CD4-positive, CD25-positive, alpha-beta regulatory T cell (primary cell): ENCODE results near the gene SORL1. TPM values are rescaled to one million over a fixed set of nuclear protein-coding genes. Genes with fewer than 3 reads are reported as not detected.
A peak's percentile ranks its signal among the peaks of the same experiment; 100 is the strongest.
"Not testable (repeated sequence)": the region's sequence is repeated elsewhere in the genome, so short reads cannot be mapped to it uniquely, and the experiment has no call there.

Experiments used
- ATAC-seq, 2 donors: fragments of 150-1000 bp; cut with Tn5 transposase; one replicate each; pipeline ENCODE4 v1.10.0; 2021; ENCODE audit warnings: low read depth in 2 of 2, moderate number of reproducible peaks in 2 of 2, moderate library complexity in 1 of 2
- DNase-seq, 3 donors: peaks; one replicate each; pipeline versions ENCODE4 v3.0.0 to v3.0.0-alpha.2; 2012 to 2022; ENCODE audit warnings: mixed read lengths in 1 of 3
- H3K27ac ChIP-seq: one replicate; pipeline ENCODE4 v1.7.0; 2013; ENCODE audit warnings: mild to moderate bottlenecking, low read length; ENCODE audit not compliant: insufficient read depth, poor library complexity, severe bottlenecking
- H3K27me3 ChIP-seq: one replicate; pipeline ENCODE4 v1.7.0; 2013; ENCODE audit warnings: low read length; ENCODE audit not compliant: control insufficient read depth, insufficient read depth
- H3K36me3 ChIP-seq: one replicate; pipeline ENCODE4 v1.7.0; 2013; ENCODE audit warnings: mild to moderate bottlenecking, low read length, moderate library complexity; ENCODE audit not compliant: control insufficient read depth, insufficient read depth
- H3K4me1 ChIP-seq: 2 replicates; pipeline ENCODE4 v1.7.0; 2013; ENCODE audit warnings: mild to moderate bottlenecking, low read length; ENCODE audit not compliant: insufficient read depth, control insufficient read depth, poor library complexity, severe bottlenecking
- H3K4me3 ChIP-seq: one replicate; pipeline ENCODE4 v1.7.0; 2013; ENCODE audit warnings: low read depth, mild to moderate bottlenecking, low read length, moderate library complexity
- H3K9me3 ChIP-seq, 2 experiments: 1 replicate in 1 of 2; 2 replicates in 1 of 2; pipeline ENCODE4 v1.7.0; 2013; ENCODE audit warnings: low read length in 2 of 2, mild to moderate bottlenecking in 1 of 2, moderate library complexity in 1 of 2; ENCODE audit not compliant: control insufficient read depth in 2 of 2
- H3K27ac Mint-ChIP-seq, 3 donors: one replicate each; pipeline ENCODE4 v1.8.0; 2020 to 2022; ENCODE audit warnings: mild to moderate bottlenecking in 3 of 3, mixed read lengths in 3 of 3, moderate library complexity in 2 of 3
- H3K27me3 Mint-ChIP-seq: one replicate; pipeline ENCODE4 v1.8.0; 2022; ENCODE audit warnings: mild to moderate bottlenecking, mixed read lengths
- H3K36me3 Mint-ChIP-seq: one replicate; pipeline ENCODE4 v1.8.0; 2020; ENCODE audit warnings: mixed read lengths
- H3K4me1 Mint-ChIP-seq, 4 donors: one replicate each; pipeline ENCODE4 v1.8.0; 2020 to 2022; ENCODE audit warnings: mixed read lengths in 4 of 4, mild to moderate bottlenecking in 1 of 4
- H3K4me3 Mint-ChIP-seq, 4 donors: one replicate each; pipeline ENCODE4 v1.8.0; 2020 to 2022; ENCODE audit warnings: mild to moderate bottlenecking in 4 of 4, mixed read lengths in 4 of 4, moderate library complexity in 3 of 4
- H3K9me3 Mint-ChIP-seq, 7 donors: one replicate each; pipeline ENCODE4 v1.8.0; 2020 to 2022; ENCODE audit warnings: mixed read lengths in 7 of 7, mild to moderate bottlenecking in 3 of 7, moderate library complexity in 2 of 7
- polyA plus RNA-seq, 4 donors: library from polyadenylated mRNA; unstranded; fragments of 300-500 nt; fragmentation: Illumina TruSeq; gene quantifications; one replicate each; pipeline ENCODE4 v1.2.3, GENCODE V29; 2021
- total RNA-seq: library from RNA; stranded (reverse); gene quantifications from one replicate; pipeline ENCODE4 v1.2.3, GENCODE V29; 2022

SORL1 gene
- 441 TPM for total RNA-seq
- 100 to 1,000 TPM; 143 to 169 (median 162) TPM for polyA plus RNA-seq

- Histone ChIP-seq H3K4me3 (peak within 1 kb of the TSS; percentile 99), H3K27me3 (no peaks in the 10 kb centered on the region), H3K36me3 (peaks cover 8% of the 10 kb centered on the region), H3K9me3 (no peaks in the 10 kb centered on the region), H3K4me1 (peaks cover 79% of the 10 kb centered on the region), H3K27ac (peak within 1 kb of the TSS; percentile 81)
- H3K36me3 Mint-ChIP-seq: peaks cover 42% of the 10 kb centered on the region
- DNase-seq: peak; percentile 56 to 78 (median 70)
- peaks cover 0 to 4% (median 0%) of the 10 kb centered on the region in 7 donors for H3K9me3 Mint-ChIP-seq
- H3K4me1 Mint-ChIP-seq: peaks cover 26 to 82% (median 69%) of the 10 kb centered on the region in 4 donors
- no peaks in the 10 kb centered on the region for H3K27me3 Mint-ChIP-seq
- ATAC-seq: peak; percentile 60 to 65
- H3K27ac Mint-ChIP-seq: peak within 1 kb of the TSS; percentile 96 to 100 (median 96)
- peak within 1 kb of the TSS; percentile 97 to 100 (median 100) for H3K4me3 Mint-ChIP-seq
These were observed at the start of gene SORL1 for GRCh38 chr11:121451986-121452608. TSS of gene SORL1 (plus strand) at chr11:121452314. CDS start at chr11:121452332, 18 bp downstream.

- H3K4me3 Mint-ChIP-seq: no peak overlapping the region
- Histone ChIP-seq H3K4me1 (no peaks in the 10 kb centered on the region), H3K27me3 (no peaks in the 10 kb centered on the region), H3K4me3 (no peak overlapping the region), H3K9me3 (no peaks in the 10 kb centered on the region), H3K27ac (no peak overlapping the region), H3K36me3 (no peaks in the 10 kb centered on the region)
- ATAC-seq (no peak), DNase-seq (no peak)
- H3K36me3 Mint-ChIP-seq: peaks cover 4% of the 10 kb centered on the region
- H3K27ac Mint-ChIP-seq: no peak overlapping the region
- no peaks in the 10 kb centered on the region for H3K4me1 Mint-ChIP-seq
- H3K9me3 Mint-ChIP-seq: peaks cover 0 to 13% (median 0%) of the 10 kb centered on the region in 7 donors
- H3K27me3 Mint-ChIP-seq: peaks cover 4% of the 10 kb centered on the region
These were observed 46.5 kb upstream of the SORL1 start for GRCh38 chr11:121405646-121406045.

GRCh38 chr11:121406291-121406690 is 45.8 kb upstream of the SORL1 start:
- H3K27ac ChIP-seq: no peak overlapping the region
- peaks cover 4% of the 10 kb centered on the region for H3K36me3 Mint-ChIP-seq
- H3K27me3 ChIP-seq: no peaks in the 10 kb centered on the region
- H3K4me1 Mint-ChIP-seq: no peaks in the 10 kb centered on the region
- ATAC-seq (no peak), DNase-seq (no peak)
- H3K4me3 ChIP-seq: no peak overlapping the region
- no peaks in the 10 kb centered on the region for H3K36me3 ChIP-seq
- H3K27me3 Mint-ChIP-seq: peaks cover 4% of the 10 kb centered on the region
- no peaks in the 10 kb centered on the region for H3K4me1 ChIP-seq
- H3K27ac Mint-ChIP-seq: no peak overlapping the region
- no peak overlapping the region for H3K4me3 Mint-ChIP-seq
- H3K9me3 Mint-ChIP-seq: peaks cover 0 to 9% (median 0%) of the 10 kb centered on the region in 7 donors
- no peaks in the 10 kb centered on the region for H3K9me3 ChIP-seq

- Histone ChIP-seq H3K9me3 (no peaks in the 10 kb centered on the region), H3K36me3 (no peaks in the 10 kb centered on the region), H3K27me3 (no peaks in the 10 kb centered on the region), H3K4me3 (no peak overlapping the region), H3K4me1 (no peaks in the 10 kb centered on the region), H3K27ac (no peak overlapping the region)
- Mint-ChIP-seq H3K4me3 (no peak overlapping the region), H3K27ac (no peak overlapping the region), H3K9me3 (peaks cover 0 to 4% (median 0%) of the 10 kb centered on the region in 7 donors), H3K27me3 (no peaks in the 10 kb centered on the region), H3K36me3 (no peaks in the 10 kb centered on the region), H3K4me1 (peaks cover 0 to 6% (median 3%) of the 10 kb centered on the region in 4 donors)
- DNase-seq (no peak), ATAC-seq (no peak)
These were observed 43.3 kb upstream of the SORL1 start for GRCh38 chr11:121408830-121409229.

DNA sequence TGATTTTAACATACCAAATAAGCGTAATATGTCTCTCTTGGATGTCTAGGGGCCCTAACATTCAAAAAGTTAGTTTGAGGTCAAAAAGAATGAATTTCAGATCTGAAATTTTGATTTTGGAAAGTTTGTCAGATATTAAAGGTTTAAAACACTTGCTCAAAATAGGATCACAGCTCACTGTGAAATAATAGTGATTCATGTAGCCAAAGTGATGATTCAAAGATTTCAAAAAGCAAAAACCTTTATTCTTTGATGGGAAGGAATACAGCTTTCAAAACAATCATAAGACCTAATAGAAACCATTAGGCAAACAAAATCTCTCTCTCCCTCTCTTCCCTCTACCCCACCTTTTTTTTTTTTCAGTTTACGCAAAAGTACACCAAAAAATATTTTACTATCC is 42.1 kb upstream of the SORL1 start:
- H3K27ac Mint-ChIP-seq, H3K27ac ChIP-seq, H3K27me3 Mint-ChIP-seq, H3K4me1 Mint-ChIP-seq, H3K4me1 ChIP-seq, H3K4me3 ChIP-seq, H3K27me3 ChIP-seq, H3K9me3 Mint-ChIP-seq, DNase-seq, H3K36me3 ChIP-seq, H3K9me3 ChIP-seq, H3K36me3 Mint-ChIP-seq, H3K4me3 Mint-ChIP-seq, ATAC-seq: not testable (repeated sequence)

DNA sequence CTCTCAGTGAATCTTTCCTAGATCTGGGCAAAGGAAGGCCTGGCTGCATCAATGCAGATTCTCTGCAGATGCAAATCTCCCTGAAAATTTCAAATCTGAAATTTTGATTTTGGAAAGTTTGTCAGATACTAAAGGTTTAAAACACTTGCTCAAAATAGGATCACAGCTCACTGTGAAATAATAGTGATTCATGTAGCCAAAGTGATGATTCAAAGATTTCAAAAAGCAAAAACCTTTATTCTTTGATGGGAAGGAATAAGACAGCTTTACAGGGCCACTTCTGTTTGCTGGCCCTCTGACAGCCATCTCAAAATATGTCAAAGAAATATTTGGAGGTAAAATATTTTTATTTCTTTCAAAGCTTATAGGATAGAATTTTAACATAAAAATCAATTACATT is 40.8 kb upstream of the SORL1 start:
- H3K36me3 Mint-ChIP-seq, H3K4me1 ChIP-seq, H3K27ac ChIP-seq, H3K27me3 Mint-ChIP-seq, H3K9me3 Mint-ChIP-seq, DNase-seq, H3K36me3 ChIP-seq, H3K4me3 Mint-ChIP-seq, H3K4me3 ChIP-seq, H3K27me3 ChIP-seq, H3K27ac Mint-ChIP-seq, H3K9me3 ChIP-seq, ATAC-seq: not testable (repeated sequence)
- peaks cover 0 to 12% (median 8%) of the 10 kb centered on the region in 4 donors for H3K4me1 Mint-ChIP-seq

DNA sequence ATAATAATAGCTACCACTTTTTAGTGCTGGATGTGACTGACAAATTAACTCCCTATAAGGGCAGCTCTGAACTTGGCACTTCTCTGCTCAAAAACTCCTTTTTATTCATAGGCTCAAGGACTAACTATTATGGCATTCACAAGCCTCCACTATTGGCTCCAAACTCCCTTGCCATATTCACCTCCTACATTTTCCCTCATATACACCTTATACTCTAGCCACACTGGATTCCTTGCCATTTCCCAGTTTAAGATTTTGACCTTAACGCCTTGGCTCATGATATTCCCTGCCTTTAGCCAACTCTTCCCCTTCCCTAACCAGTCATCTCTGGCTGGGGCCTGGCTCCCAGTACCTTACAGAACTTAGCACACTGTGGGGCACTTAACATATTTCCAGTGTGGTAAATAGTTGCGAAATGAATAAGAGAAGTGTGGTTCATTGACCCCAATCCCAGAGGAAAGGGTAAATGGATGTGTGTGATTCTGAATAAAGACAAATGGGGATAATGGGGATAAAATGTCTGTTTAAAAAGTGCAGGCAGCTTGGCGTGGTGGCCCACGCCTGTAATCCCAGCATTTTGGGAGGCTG is 40.0 kb upstream of the SORL1 start:
- Mint-ChIP-seq H3K36me3 (no peaks in the 10 kb centered on the region), H3K27me3 (no peaks in the 10 kb centered on the region), H3K9me3 (peaks cover 0 to 4% (median 0%) of the 10 kb centered on the region in 7 donors), H3K27ac (peak overlapping the region; percentile 5 to 79 (median 65)), H3K4me1 (peaks cover 0 to 20% (median 12%) of the 10 kb centered on the region in 4 donors), H3K4me3 (no peak overlapping the region)
- Histone ChIP-seq H3K27ac (no peak overlapping the region), H3K4me1 (peaks cover 4% of the 10 kb centered on the region), H3K36me3 (no peaks in the 10 kb centered on the region), H3K27me3 (no peaks in the 10 kb centered on the region), H3K9me3 (no peaks in the 10 kb centered on the region), H3K4me3 (no peak overlapping the region)
- DNase-seq (no peak), ATAC-seq (no peak)
